Inflammatory macrophage treated with lipopolysaccharide for 4 hours (primary cell): ENCODE measurements around the gene CLDN1.

Source experiments
- DNase-seq: peaks from one replicate; pipeline ENCODE4 v3.0.0-alpha.2; 2020

CLDN1 gene

DNA sequence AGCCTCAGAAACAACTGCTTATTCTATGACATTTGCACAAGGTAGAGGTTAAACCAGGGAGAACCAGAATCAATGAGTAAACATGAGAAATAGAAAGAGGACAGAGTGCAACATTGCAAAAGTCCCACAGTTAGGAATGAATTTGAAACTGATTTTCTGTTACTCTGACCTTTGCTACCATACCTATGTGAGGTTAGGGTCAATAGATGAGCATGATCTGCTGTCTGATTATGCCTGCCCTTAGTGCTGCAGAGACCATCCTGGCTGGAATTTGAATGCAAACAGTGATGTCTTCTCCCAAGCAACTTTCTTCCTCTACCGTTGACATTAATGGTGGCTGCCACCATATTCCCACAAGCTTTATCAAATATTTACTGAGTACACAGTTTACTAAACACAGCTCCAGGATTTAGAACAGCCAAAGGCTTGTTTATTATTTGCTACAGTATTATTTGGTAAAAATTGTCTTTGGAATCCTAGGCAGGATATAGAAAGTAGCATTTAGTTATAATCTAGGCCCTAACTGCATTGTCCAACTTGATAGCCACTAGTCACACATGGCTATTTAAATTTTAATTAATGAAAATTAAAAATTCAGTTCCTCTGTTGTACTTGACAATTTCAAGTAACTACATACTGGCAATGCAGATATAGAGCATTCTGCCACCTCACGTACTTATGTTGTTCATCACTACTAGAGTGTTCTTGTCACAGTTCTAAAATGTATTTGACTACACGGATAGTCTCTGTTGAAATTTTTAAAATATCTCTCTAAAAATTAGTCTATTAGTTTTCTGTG is 8.9 kb upstream of the CLDN1 start:
- no peak for DNase-seq

DNA sequence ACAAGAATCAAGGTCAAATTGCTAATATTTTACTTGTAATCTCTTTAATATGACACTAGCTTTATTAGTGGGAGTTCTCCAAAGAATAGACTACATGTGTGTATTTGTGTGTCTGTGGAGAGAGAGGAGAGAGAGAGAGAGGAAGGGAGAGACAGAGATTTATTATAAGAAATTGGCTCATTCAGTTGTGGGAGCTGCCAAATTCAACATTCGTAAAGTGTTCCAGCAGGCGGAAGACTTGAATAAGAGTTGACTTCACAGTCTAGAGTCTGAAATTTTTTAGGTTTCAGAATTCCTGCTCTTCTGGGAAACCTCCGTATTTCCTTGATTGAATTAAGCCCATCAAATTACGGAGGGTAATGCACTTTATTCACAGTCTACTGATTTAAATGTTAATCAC is 4.7 kb upstream of the CLDN1 start:
- DNase-seq, result no peak

DNA sequence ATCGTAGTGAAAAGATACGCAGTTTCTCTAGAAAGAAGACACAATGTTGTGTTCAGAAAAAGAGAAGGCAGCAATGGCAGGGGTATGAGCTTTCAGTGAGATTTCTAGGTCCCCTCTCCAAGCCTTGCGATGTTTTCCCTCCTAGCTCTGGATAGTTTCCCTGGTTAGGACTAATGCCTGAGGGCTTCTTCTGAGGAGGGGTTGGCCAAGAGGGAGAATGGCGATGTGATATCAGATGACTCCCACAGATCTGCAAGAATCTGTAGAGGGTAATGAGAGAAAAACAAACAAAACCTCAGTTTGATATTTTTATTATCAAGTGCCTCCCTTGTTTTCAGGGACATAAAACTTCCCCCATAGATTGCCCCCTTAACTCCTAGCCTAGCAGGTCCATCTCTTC is 4.1 kb upstream of the CLDN1 start:
- DNase-seq, result no peak

DNA sequence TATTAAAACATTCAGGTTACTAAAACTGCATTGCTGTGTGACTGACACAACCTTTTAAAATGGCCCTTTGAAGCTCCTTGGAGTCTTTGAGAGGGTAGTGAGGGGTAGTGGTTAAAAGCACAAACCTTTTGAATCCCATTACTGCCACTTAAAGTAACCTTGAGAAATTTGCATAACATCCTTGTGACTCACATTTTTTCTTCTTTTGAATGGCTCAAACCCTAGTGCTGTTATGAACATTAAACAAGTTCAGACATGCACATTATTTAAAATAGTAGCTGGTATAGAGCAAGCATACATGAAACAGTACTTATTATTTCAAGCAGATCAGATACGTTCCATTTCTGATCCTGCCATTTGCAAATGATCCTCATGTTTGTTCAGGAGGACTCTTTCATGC is 3.7 kb upstream of the CLDN1 start:
- DNase-seq, result no peak

GRCh38 chr3:190323246-190323626 is 990 bp upstream of the CLDN1 start:
- peak; percentile 85 for DNase-seq

GRCh38 chr3:190322604-190323245 is 479 bp upstream of the CLDN1 start:
- DNase-seq, result peak; percentile 2

GRCh38 chr3:190320594-190321362 is 1.5 kb downstream of the CLDN1 start:
- no peak for DNase-seq

- DNase-seq, result no peak
Observed at GRCh38 chr3:190319660-190320059, 2.6 kb downstream of the CLDN1 start.

DNA sequence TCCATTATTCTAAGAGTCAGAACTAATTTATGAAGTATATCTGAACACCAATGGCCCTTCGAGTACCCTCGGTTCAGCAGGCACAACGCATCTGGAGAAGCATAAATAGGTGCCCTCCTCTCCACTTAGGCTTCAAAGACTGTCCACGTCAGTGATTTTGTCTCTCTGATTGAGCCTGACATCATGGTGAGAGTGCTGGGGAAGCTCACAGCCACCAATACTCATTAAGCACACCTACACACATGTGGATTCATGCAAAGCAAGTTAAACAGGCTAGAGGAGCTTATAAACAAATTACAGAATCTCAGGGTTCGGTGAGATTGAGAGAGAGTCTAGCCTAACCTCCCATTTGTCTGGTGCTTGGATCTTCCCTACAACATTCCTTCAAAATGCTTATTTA is 3.6 kb downstream of the CLDN1 start:
- no peak for DNase-seq

DNA sequence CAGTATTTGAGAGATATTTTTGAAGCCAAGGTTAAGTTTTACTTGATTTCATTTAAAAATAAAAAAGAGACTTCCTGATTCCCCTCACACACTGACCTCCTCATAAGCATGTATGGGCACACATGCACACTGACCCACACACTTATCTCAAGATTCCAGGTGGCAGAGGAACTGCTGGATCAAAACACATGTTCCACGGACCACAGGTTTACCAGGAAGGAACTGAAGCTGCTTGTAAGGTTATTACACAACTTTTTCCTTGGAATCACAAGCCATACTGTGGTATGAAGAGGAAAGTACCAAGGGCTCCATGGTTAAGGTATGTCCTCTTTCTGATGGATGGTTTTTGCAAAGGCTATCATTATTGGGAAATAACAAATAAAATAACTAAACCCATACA is 7.5 kb downstream of the CLDN1 start:
- no peak for DNase-seq

GRCh38 chr3:190309414-190309813 is 12.8 kb downstream of the CLDN1 start:
- no peak for DNase-seq

GRCh38 chr3:190308154-190308553 is 14.1 kb downstream of the CLDN1 start:
- no peak for DNase-seq

GRCh38 chr3:190307164-190307545 is 15.1 kb downstream of the CLDN1 start:
- no peak for DNase-seq

DNA sequence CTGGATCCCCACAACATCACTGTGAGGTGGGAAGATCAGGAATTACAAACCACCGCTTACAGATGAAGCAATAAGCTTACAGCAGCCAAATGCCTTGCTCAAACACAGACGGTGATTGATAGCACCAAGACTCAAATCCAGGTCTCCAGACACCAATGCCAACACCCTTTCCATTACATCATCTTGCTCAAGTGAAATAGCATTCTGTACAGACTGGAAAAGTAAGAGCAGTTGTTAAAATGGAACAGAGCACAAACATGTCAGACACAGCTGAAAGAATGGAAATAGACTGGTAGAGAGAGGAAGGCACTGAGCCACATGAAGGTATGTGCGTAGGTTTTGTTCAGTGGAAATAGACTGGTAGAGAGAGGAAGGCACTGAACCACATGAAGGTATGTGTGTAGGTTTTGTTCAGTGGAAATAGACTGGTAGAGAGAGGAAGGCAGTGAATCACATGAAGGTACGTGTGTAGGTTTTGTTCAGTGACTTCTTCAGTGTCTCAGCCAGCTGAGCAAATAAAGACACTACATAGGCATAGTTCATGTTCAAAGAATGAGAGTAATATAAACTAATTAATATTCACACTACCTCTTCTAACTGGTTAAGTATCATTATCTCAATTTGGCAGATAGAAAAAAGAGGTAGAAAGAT is 15.6 kb downstream of the CLDN1 start:
- no peak for DNase-seq

DNA sequence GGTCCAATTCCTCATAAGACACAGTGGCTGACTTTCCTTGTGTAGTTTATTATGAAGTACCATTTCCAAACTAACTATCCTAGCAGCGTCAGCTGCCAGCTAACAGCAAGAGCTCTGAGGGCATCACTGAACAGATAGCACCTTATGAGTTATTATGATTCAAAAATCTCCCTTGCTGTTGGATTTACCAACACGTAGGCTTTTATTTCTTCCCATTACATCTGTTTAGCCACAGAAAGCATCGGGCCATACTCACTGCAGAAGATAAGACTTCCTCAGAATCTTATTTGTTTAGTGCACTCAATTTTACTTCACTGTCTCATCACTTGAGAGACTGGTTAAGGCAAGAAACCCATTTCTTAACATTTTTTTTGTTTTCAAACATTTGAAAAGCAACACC is 16.2 kb downstream of the CLDN1 start:
- DNase-seq, result no peak

- peak; percentile 41 for DNase-seq
Observed at GRCh38 chr3:190305406-190305805, 16.8 kb downstream of the CLDN1 start.

DNA sequence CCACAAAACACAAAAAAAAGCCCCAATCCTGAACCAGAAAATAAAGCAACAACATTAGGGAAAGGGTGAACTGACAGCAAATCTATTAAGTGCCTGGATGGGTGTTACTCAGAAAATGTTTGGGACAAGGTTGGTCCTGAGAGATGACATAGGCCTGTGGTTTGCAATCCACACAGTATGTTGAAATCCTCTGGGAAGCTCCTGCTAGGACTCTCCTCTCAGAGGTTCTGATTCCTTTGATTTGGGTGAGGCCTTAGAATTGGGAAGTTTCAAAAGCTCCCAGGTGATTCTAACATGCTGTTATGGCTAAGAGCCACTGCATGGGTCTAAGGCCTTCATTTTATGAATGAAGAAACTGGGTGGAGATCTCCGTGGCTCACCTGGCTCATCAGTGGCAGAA is 18.4 kb downstream of the CLDN1 start:
- no peak for DNase-seq

DNA sequence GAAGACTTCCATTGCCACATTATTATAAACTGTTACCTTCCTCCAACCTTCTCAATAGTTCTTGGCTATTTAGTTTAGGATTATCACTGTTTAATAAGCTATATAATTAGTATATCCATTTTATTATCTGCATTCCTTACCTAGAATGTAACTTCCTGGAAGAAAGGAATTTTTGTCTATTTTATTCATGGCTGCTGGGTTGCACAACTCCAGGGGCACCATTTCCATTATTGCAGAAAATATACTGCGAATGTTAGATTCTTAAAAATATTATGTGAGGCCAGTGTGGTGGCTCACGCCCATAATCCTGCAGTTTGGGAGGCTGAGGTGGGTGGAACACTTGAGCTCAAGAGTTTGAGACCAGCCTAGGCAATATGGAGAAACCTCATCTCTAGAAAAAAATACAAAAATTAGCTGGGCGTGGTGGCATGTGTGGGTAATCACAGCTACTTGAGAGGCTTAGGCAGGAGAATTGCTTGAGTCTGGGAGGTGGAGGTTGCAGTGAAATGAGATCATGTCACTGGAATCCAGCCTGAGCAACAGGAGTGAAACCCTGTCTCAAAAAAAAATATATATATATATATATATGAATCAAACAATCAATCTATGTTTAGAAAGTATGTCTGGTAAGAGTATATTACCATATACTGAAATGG is 19.9 kb downstream of the CLDN1 start:
- no peak for DNase-seq

- peak; percentile 46 for DNase-seq
Observed at GRCh38 chr3:190301591-190301990, 20.7 kb downstream of the CLDN1 start.

DNA sequence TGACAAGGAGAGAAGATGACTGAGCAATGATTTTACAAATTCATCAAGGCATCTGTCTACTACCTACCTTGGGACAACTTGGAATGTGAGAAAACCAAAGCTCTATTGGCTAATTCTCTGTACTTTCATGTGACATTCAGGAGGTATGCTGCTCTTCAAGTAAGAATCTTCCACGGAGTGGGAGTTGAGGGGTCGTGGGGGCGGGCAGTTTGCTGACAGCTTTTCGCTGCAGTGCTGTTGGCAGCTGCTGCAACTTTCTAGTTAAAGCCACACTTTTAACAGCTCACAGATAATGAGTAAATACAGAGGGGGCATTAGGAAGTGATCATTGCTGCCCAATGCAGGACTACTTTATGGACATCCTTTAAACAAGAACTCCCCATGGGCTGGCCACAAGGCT is 22.3 kb downstream of the CLDN1 start:
- DNase-seq, result no peak

GRCh38 chr3:190294030-190294429 is 28.2 kb downstream of the CLDN1 start:
- no peak for DNase-seq

DNA sequence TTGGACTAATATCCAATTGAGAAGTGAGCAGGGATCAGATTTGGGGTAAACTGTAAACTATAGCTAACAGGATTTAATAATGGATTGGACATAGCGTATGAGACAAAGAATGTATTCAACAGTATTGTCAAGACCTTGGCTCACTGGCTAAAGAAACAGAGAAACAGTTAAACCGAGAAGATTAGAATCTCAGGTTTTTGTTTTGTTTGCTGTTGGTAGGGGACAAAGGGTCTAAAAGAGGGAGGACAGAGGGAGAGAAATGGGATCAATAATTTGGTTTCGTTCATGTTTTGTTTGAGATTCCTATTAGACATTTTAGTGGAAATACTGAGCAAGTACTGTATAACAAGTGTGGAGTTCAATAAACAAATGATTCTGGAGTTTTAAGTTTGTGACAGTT is 28.6 kb downstream of the CLDN1 start:
- no peak for DNase-seq

DNA sequence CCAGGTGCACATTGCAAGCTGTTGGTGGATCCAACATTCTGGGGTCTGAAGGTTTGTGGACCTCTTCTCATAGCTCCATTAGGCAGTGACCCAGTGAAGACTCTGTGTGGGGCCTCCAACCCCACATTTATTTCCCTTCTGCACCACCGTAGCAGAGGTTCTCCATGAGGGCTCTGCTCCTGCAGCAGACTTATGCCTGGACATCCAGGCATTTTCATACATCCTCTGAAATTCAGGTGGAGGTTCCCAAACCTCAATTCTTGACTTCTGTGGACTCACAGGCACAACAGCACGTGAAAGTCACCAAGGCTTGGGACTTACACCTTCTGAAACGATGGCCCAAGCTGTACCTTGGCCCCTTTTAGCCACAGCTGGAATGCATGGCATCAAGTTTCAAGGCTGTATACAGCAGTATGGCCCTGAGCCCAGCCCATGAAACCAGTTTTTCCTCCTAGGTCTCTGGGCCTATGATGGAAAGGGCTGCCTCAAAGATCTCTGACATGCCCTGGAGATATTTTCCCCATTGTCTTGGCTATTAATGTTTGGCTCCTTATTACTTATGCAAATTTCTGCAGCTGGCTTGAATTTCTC is 30.2 kb downstream of the CLDN1 start:
- DNase-seq, result peak; percentile 40
